ENCODE results near the gene PCK2.

PCK2 gene

GRCh38 chr14:24057271-24057670 lies 36.8 kb upstream of the PCK2 start:
- no peak overlapping the region for H3K27ac ChIP-seq
- no peak for DNase-seq
- no peaks in the 10 kb centered on the region for H3K27me3 ChIP-seq (ENCODE audit: insufficient read depth, low read depth, severe bottlenecking)
- H3K9me3 ChIP-seq (ENCODE audit: severe bottlenecking): no peaks in the 10 kb centered on the region
- no peak overlapping the region for H3K4me3 ChIP-seq (ENCODE audit: low read depth, low read length)
- no peak for TF ChIP-seq CTCF (IDR thresholded peaks at IDR 0.05; ENCODE audit: low read depth, low read length)
- no peaks in the 10 kb centered on the region for H3K36me3 ChIP-seq

DNA sequence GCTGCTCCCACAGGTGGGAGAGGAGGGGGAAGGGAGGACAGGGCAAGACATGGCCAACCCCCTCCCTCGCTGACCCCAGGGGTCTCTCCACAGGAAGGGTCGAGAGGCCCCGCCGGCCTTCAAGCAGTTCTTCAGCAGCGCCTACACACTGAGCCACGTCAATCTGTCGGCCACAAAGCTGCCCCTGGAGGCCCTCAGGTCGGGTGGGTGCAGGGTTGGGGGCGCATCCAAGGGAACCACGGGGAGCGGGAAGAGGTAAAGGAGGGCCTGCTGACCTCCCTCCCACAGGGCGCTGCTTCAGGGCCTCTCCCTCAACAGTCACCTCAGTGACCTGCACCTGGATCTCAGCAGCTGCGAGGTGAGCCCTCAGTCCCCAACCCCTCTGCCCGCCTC lies 36.2 kb upstream of the PCK2 start:
- Histone ChIP-seq H3K27ac (peak overlapping the region; percentile 47; the same call in 1 of the 2 replicates), H3K36me3 (no peaks in the 10 kb centered on the region), H3K4me3 (ENCODE audit: low read depth, low read length) (no peak overlapping the region), H3K27me3 (ENCODE audit: insufficient read depth, low read depth, severe bottlenecking) (no peaks in the 10 kb centered on the region), H3K9me3 (ENCODE audit: severe bottlenecking) (no peaks in the 10 kb centered on the region)
- no peak for TF ChIP-seq CTCF (IDR thresholded peaks at IDR 0.05; ENCODE audit: low read depth, low read length)
- DNase-seq: no peak

GRCh38 chr14:24058260-24058950 lies 35.7 kb upstream of the PCK2 start:
- Histone ChIP-seq H3K36me3 (no peaks in the 10 kb centered on the region), H3K9me3 (ENCODE audit: severe bottlenecking) (no peaks in the 10 kb centered on the region), H3K4me3 (ENCODE audit: low read depth, low read length) (no peak overlapping the region), H3K27me3 (ENCODE audit: insufficient read depth, low read depth, severe bottlenecking) (no peaks in the 10 kb centered on the region), H3K27ac (peak overlapping the region; percentile 47)
- TF ChIP-seq CTCF (IDR thresholded peaks at IDR 0.05; ENCODE audit: low read depth, low read length): peak; percentile 76
- DNase-seq: peak; percentile 80

DNA sequence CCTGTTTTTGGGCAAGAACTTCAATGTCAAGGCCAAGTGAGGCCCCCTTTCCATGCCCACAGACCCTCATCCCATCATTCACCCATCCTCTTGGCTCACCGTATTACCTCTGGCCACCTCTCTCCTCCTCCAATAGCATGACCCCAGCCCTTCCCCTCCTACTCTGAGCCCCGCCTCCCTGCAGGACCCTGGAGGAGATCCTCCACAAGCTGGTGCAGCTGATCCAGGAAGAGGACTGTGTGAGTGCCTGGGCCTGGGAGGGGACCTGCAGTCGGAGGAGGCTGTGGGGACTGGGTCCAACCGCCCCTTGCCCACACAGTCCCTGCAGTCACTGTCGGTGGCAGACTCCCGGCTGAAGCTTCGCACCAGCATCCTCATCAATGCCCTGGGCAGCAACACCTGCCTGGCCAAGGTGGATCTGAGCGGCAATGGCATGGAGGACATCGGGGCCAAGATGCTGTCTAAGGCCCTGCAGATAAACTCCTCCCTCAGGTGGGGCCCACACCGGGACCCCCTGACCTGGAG lies 35.1 kb upstream of the PCK2 start:
- Histone ChIP-seq H3K27me3 (ENCODE audit: insufficient read depth, low read depth, severe bottlenecking) (no peaks in the 10 kb centered on the region), H3K27ac (peak overlapping the region; percentile 47; the same call in 1 of the 2 replicates), H3K36me3 (no peaks in the 10 kb centered on the region), H3K9me3 (ENCODE audit: severe bottlenecking) (no peaks in the 10 kb centered on the region), H3K4me3 (ENCODE audit: low read depth, low read length) (no peak overlapping the region)
- peak; percentile 80 for DNase-seq
- no peak for TF ChIP-seq CTCF (IDR thresholded peaks at IDR 0.05; ENCODE audit: low read depth, low read length)

GRCh38 chr14:24059841-24060388 lies 34.2 kb upstream of the PCK2 start:
- TF ChIP-seq CTCF (IDR thresholded peaks at IDR 0.05; ENCODE audit: low read depth, low read length): no peak
- Histone ChIP-seq H3K36me3 (no peaks in the 10 kb centered on the region), H3K27me3 (ENCODE audit: insufficient read depth, low read depth, severe bottlenecking) (no peaks in the 10 kb centered on the region), H3K4me3 (ENCODE audit: low read depth, low read length) (no peak overlapping the region), H3K27ac (no peak overlapping the region), H3K9me3 (ENCODE audit: severe bottlenecking) (no peaks in the 10 kb centered on the region)
- DNase-seq: no peak

All from WERI-Rb-1 (cell line).